ENCODE results near the gene CHD9NB. TPM values are rescaled to one million over a fixed set of nuclear protein-coding genes. Genes with fewer than 3 reads are reported as not detected.

CHD9NB gene
- total and polyA plus RNA-seq, 10 of the 15 experiments (the other 5 are each of a cell fraction or from before 2014, with no cell fraction given), result 0.14 to 1.6 (median 0.73) TPM

GRCh38 chr16:53069772-53070171 lies 17.1 kb upstream of the CHD9NB start (continued):
- TF ChIP-seq NBN (IDR thresholded peaks at IDR 0.05), result no peak
- TF ChIP-seq NFIC (IDR thresholded peaks at IDR 0.05; ENCODE audit: low read depth, low read length), result peak; percentile 49
- TF ChIP-seq CEBPB (IDR thresholded peaks at IDR 0.05; ENCODE audit: borderline replicate concordance in 1 of 2, low read depth in 2 of 2, low read length in 2 of 2), result no peak
- no peak for TF ChIP-seq HDGF (IDR thresholded peaks at IDR 0.05)
- TF ChIP-seq, protein P1, sequence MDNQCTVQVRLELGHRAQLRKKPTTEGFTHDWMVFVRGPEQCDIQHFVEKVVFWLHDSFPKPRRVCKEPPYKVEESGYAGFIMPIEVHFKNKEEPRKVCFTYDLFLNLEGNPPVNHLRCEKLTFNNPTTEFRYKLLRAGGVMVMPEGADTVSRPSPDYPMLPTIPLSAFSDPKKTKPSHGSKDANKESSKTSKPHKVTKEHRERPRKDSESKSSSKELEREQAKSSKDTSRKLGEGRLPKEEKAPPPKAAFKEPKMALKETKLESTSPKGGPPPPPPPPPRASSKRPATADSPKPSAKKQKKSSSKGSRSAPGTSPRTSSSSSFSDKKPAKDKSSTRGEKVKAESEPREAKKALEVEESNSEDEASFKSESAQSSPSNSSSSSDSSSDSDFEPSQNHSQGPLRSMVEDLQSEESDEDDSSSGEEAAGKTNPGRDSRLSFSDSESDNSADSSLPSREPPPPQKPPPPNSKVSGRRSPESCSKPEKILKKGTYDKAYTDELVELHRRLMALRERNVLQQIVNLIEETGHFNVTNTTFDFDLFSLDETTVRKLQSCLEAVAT (IDR thresholded peaks at IDR 0.05), result 0 out of 2 replicates have a peak, but pooled peaks have one; percentile 21
- TF ChIP-seq WRNIP1 (IDR thresholded peaks at IDR 0.05; ENCODE audit: borderline replicate concordance, low read depth, low read length), result no peak
- TF ChIP-seq CHD4 (IDR thresholded peaks at IDR 0.05), result no peak
- TF ChIP-seq, protein P2, sequence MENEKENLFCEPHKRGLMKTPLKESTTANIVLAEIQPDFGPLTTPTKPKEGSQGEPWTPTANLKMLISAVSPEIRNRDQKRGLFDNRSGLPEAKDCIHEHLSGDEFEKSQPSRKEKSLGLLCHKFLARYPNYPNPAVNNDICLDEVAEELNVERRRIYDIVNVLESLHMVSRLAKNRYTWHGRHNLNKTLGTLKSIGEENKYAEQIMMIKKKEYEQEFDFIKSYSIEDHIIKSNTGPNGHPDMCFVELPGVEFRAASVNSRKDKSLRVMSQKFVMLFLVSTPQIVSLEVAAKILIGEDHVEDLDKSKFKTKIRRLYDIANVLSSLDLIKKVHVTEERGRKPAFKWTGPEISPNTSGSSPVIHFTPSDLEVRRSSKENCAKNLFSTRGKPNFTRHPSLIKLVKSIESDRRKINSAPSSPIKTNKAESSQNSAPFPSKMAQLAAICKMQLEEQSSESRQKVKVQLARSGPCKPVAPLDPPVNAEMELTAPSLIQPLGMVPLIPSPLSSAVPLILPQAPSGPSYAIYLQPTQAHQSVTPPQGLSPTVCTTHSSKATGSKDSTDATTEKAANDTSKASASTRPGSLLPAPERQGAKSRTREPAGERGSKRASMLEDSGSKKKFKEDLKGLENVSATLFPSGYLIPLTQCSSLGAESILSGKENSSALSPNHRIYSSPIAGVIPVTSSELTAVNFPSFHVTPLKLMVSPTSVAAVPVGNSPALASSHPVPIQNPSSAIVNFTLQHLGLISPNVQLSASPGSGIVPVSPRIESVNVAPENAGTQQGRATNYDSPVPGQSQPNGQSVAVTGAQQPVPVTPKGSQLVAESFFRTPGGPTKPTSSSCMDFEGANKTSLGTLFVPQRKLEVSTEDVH (IDR thresholded peaks at IDR 0.05; ENCODE audit: low read depth, partially characterized antibody), result no peak
- TF ChIP-seq, protein P3, sequence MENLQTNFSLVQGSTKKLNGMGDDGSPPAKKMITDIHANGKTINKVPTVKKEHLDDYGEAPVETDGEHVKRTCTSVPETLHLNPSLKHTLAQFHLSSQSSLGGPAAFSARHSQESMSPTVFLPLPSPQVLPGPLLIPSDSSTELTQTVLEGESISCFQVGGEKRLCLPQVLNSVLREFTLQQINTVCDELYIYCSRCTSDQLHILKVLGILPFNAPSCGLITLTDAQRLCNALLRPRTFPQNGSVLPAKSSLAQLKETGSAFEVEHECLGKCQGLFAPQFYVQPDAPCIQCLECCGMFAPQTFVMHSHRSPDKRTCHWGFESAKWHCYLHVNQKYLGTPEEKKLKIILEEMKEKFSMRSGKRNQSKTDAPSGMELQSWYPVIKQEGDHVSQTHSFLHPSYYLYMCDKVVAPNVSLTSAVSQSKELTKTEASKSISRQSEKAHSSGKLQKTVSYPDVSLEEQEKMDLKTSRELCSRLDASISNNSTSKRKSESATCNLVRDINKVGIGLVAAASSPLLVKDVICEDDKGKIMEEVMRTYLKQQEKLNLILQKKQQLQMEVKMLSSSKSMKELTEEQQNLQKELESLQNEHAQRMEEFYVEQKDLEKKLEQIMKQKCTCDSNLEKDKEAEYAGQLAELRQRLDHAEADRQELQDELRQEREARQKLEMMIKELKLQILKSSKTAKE (IDR thresholded peaks at IDR 0.05; ENCODE audit: low read depth, poor library complexity, severe bottlenecking), result no peak
- TF ChIP-seq IRF3 (IDR thresholded peaks at IDR 0.05), result no peak
- no peak for TF ChIP-seq ZSCAN29 (IDR thresholded peaks at IDR 0.05)
- TF ChIP-seq, protein P4, sequence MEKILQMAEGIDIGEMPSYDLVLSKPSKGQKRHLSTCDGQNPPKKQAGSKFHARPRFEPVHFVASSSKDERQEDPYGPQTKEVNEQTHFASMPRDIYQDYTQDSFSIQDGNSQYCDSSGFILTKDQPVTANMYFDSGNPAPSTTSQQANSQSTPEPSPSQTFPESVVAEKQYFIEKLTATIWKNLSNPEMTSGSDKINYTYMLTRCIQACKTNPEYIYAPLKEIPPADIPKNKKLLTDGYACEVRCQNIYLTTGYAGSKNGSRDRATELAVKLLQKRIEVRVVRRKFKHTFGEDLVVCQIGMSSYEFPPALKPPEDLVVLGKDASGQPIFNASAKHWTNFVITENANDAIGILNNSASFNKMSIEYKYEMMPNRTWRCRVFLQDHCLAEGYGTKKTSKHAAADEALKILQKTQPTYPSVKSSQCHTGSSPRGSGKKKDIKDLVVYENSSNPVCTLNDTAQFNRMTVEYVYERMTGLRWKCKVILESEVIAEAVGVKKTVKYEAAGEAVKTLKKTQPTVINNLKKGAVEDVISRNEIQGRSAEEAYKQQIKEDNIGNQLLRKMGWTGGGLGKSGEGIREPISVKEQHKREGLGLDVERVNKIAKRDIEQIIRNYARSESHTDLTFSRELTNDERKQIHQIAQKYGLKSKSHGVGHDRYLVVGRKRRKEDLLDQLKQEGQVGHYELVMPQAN (conservative IDR thresholded peaks at IDR 0.05), result no peak
- TF ChIP-seq EED (IDR thresholded peaks at IDR 0.05; ENCODE audit: low read depth), result no peak
- no peak for TF ChIP-seq BMI1 (IDR thresholded peaks at IDR 0.05; ENCODE audit: borderline replicate concordance)
- no peak for TF ChIP-seq SIN3A (IDR thresholded peaks at IDR 0.05; ENCODE audit: low read depth, low read length)
- no peak for TF ChIP-seq SMC3 (IDR thresholded peaks at IDR 0.05; ENCODE audit: borderline replicate concordance, low read length)
- TF ChIP-seq RUNX3 (IDR thresholded peaks at IDR 0.05; ENCODE audit: low read length), result peak; percentile 91
- TF ChIP-seq HDAC6 (IDR thresholded peaks at IDR 0.05; ENCODE audit: unreplicated experiment), result no peak
- no peak for TF ChIP-seq FOXK2 (IDR thresholded peaks at IDR 0.05)
- TF ChIP-seq ZNF207 (IDR thresholded peaks at IDR 0.05; ENCODE audit: borderline replicate concordance), result no peak
- no peak for TF ChIP-seq NR2C1 (IDR thresholded peaks at IDR 0.05)
- 0 out of 2 replicates have a peak, but pooled peaks have one; percentile 6 for TF ChIP-seq BCL11A (IDR thresholded peaks at IDR 0.05; ENCODE audit: low read depth, low read length)

Measured in GM12878 (cell line).